Measurements from ENCODE around the gene WARS2. TPM values are rescaled to one million over a fixed set of nuclear protein-coding genes. Genes with fewer than 3 reads are reported as not detected.
A peak's percentile ranks its signal among the peaks of the same experiment; 100 is the strongest.

The WARS2 gene
- total RNA-seq, 1 experiment from 2014 or later: 37.9 TPM

- Histone ChIP-seq H3K27me3 (no peaks in the 10 kb centered on the region), H3K36me3 (peaks cover 28% of the 10 kb centered on the region), H3K9me3 (no peaks in the 10 kb centered on the region), H3K4me3 (peak within 1 kb of the TSS; percentile 81)
- DNase-seq: peak; percentile 90
These were observed 152.1 kb downstream of the WARS2 start, which contains the start of gene TBX15 for GRCh38 chr1:118988186-118989005. TBX15 (minus strand) TSS chr1:118988343; CDS start chr1:118987795, 548 bp downstream.

DNA sequence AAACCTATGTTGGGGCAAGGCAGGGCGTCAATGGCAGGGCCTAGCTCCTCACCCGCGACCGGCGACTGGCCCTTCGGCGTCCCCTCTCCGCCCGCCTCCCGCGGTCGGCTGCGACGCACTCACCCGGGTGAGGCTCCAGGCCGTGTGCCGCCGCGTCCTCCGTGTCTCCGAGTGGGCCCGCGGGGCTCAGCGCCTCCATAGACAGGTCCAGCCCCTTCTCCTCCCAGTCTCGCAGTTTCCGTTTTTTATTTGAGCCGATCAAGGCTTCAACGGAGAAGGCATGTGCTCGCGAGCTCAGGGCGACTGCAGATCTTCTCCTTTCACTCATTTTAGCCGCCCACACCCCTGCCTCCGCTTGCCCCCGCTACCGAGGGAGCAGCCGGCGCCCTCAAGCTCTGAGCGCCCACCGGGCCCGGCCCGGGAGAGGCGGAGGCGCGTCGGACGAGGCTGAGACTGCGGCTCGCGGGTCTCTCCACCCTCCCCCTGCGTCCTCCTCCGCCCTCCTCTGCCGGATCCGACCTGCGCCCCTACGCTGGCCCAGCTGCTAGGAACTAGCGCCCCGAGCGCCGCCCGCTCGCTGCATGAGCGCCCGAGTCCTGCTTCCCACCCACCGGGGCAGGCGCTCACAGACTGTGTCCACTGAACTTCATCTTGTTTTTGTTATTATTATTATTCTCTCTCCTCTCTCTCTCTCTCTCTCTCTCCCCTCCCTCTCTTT lies 152.8 kb downstream of the WARS2 start:
- Histone ChIP-seq H3K9me3 (no peaks in the 10 kb centered on the region), H3K27me3 (no peaks in the 10 kb centered on the region), H3K36me3 (peaks cover 30% of the 10 kb centered on the region), H3K4me3 (peak overlapping the region; percentile 81)
- peak; percentile 72 for DNase-seq

GRCh38 chr1:118986555-118987467 lies 153.6 kb downstream of the WARS2 start:
- Histone ChIP-seq H3K4me3 (peak overlapping the region; percentile 81), H3K27me3 (no peaks in the 10 kb centered on the region), H3K9me3 (no peaks in the 10 kb centered on the region), H3K36me3 (peaks cover 30% of the 10 kb centered on the region)
- peak; percentile 64 for DNase-seq

GRCh38 chr1:118985640-118986554 lies 154.6 kb downstream of the WARS2 start:
- no peaks in the 10 kb centered on the region for H3K27me3 ChIP-seq
- H3K9me3 ChIP-seq: no peaks in the 10 kb centered on the region
- H3K36me3 ChIP-seq: peaks cover 38% of the 10 kb centered on the region
- DNase-seq: peak; percentile 59
- peak overlapping the region; percentile 81 for H3K4me3 ChIP-seq

DNA sequence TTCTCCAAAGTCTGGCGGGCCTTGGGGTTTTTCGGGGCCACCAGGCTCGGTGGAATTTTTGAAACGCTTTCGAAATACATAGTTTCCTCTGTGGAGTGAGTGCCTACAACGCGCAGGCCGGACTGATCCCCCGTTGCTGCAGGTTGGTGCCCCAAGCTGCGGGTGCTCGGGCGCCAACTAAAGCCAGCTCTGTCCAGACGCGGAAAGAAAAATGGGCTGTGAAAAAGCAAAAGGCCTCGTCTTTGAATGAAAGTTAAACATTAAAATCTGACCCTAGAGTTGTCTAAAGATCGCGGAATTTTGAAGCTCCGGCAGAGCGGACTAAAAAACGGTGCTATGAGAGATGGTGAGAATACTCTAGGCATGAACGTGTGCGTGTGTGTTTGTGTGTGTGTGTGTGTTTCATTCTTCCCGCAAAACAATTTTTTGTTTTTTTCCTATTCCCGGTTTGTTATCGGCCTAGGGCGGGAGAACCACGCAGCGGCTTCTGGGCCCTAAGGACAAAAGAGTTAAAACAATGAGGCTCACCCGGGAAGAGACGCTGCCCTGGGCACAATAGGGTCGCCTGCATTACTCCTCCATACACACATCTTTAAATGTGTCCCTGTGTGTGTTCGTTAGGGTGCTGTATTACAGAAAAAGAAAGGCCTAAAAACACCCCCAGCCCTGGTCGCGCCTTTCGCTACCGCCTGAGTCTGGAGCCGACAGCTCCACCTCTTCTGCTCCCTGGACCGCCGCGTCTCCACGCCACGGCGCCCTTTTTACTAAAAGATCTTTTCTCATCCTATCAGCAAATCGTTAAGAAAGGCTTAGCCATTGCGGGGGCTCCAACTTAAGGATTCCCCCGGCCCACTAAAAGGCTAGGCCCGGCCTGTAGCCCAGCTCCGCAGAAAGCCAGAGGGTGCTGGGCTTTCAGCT lies 155.5 kb downstream of the WARS2 start:
- H3K9me3 ChIP-seq: no peaks in the 10 kb centered on the region
- DNase-seq: peak; percentile 54
- peaks cover 41% of the 10 kb centered on the region for H3K36me3 ChIP-seq
- peak overlapping the region; percentile 81 for H3K4me3 ChIP-seq
- no peaks in the 10 kb centered on the region for H3K27me3 ChIP-seq

GRCh38 chr1:118984086-118984721 lies 156.2 kb downstream of the WARS2 start:
- Histone ChIP-seq H3K9me3 (no peaks in the 10 kb centered on the region), H3K36me3 (peaks cover 45% of the 10 kb centered on the region), H3K27me3 (no peaks in the 10 kb centered on the region), H3K4me3 (peak overlapping the region; percentile 81)
- DNase-seq: peak; percentile 84

DNA sequence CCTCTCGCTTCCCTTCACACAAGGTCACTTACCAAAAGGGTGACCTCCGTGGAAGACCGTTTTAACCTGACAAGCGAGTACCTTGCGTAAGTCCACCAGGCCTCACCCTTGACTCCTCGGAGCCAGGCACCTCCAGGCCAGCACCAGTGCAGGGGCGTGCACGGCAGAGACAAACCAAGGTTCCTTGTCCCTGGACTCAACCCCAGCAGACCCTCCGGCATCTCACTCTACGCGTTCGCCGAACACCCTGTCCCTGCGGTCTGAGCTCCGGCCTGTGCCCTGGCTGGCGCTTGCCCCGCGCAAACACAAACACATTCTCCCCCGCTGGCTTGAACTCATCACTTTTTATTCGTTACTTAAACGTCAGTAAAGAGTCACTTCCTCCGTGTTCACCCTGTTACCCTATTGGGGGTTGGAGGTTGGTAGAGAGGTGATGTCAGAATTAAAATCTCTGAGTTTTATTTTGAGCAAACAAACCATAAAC lies 156.9 kb downstream of the WARS2 start:
- H3K36me3 ChIP-seq: peaks cover 45% of the 10 kb centered on the region
- no peaks in the 10 kb centered on the region for H3K9me3 ChIP-seq
- H3K4me3 ChIP-seq: peak overlapping the region; percentile 81
- peak; percentile 83 for DNase-seq
- no peaks in the 10 kb centered on the region for H3K27me3 ChIP-seq

GRCh38 chr1:118982821-118983557 lies 157.5 kb downstream of the WARS2 start:
- peaks cover 46% of the 10 kb centered on the region for H3K36me3 ChIP-seq
- no peaks in the 10 kb centered on the region for H3K27me3 ChIP-seq
- DNase-seq: peak; percentile 54
- peak overlapping the region; percentile 81 for H3K4me3 ChIP-seq
- no peaks in the 10 kb centered on the region for H3K9me3 ChIP-seq

DNA sequence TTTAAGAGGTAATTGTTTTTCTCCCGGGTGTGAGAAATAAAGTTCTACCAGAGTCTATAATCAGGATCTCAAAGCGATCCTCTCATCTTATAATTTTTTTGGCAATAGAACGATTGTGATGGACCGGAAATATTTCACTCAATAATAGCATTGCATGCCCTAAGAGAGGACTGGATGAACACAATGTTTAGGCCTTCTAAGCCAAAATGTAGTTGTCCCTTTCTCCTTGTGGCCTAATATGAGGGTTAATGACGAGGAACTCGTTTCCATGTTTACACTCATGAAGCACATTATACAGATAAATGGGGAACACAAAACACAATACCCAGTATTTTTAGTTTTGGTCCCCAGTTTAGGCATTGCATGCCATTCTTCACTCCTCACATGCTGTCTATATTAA lies 158.2 kb downstream of the WARS2 start:
- no peaks in the 10 kb centered on the region for H3K27me3 ChIP-seq
- no peak for DNase-seq
- peaks cover 53% of the 10 kb centered on the region for H3K36me3 ChIP-seq
- H3K4me3 ChIP-seq: peak overlapping the region; percentile 81
- H3K9me3 ChIP-seq: no peaks in the 10 kb centered on the region

DNA sequence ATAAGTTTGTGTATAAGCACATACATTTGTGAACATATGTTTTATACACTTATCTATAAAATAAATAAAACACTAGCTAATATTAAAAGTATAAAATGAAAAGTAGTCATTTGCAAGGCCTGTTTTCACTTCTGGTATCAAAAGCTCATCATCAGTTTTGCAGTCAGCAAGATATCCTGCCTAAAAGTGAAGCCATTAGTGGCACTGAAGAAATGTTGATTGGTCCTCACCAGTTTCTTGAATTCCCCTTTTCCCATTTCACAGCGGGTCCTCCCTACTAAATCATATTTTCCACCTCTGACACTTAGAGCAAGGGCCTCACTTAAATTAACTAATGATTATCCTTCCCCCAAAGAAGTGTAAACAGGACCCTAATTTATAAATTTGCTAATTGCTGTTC lies 159.0 kb downstream of the WARS2 start:
- no peaks in the 10 kb centered on the region for H3K27me3 ChIP-seq
- H3K36me3 ChIP-seq: peaks cover 47% of the 10 kb centered on the region
- no peaks in the 10 kb centered on the region for H3K9me3 ChIP-seq
- peak overlapping the region; percentile 81 for H3K4me3 ChIP-seq
- no peak for DNase-seq

Measured in MG63 (cell line).